Subcutaneous adipose tissue (tissue), 4 donors: ENCODE results near the gene EDDM3A. TPM values are rescaled to one million over a fixed set of nuclear protein-coding genes. Genes with fewer than 3 reads are reported as not detected.

ENCODE experiments used
- CTCF ChIP-seq: fragments of 450-650 bp; IDR thresholded peaks from one replicate; pipeline ENCODE4 v1.5.1; 2016; ENCODE audit warnings: low read depth, mild to moderate bottlenecking, control low read depth, antibody characterized with exemption, moderate library complexity
- total RNA-seq, 4 donors: library from RNA; depleted of rRNA; stranded (reverse); fragments of >200 nt; gene quantifications; one replicate each; pipeline ENCODE4 v1.1.0, GENCODE V29; 2016

EDDM3A gene
- total RNA-seq, 4 donors from 2014 or later = not detected

GRCh38 chr14:20755037-20755436 lies 9.3 kb downstream of the EDDM3A start:
- no peak for TF ChIP-seq CTCF

GRCh38 chr14:20757965-20758364 lies 12.3 kb downstream of the EDDM3A start:
- no peak for TF ChIP-seq CTCF

GRCh38 chr14:20760950-20761349 lies 15.3 kb downstream of the EDDM3A start:
- TF ChIP-seq CTCF = no peak

- no peak for TF ChIP-seq CTCF
Observed at GRCh38 chr14:20768593-20768892, 22.9 kb downstream of the EDDM3A start.

GRCh38 chr14:20769421-20769820 lies 23.7 kb downstream of the EDDM3A start:
- TF ChIP-seq CTCF = no peak

GRCh38 chr14:20772650-20773049 lies 27.0 kb downstream of the EDDM3A start:
- TF ChIP-seq CTCF = no peak

GRCh38 chr14:20774258-20774824 lies 28.7 kb downstream of the EDDM3A start:
- no peak for TF ChIP-seq CTCF

- TF ChIP-seq CTCF = no peak
Observed at GRCh38 chr14:20775043-20775442, 29.4 kb downstream of the EDDM3A start.
